GM12865 (cell line): ENCODE data around the gene DEGS1.
A peak's percentile ranks its signal among the peaks of the same experiment; 100 is the strongest.

Source experiments
- DNase-seq: peaks from one replicate; pipeline ENCODE4 v3.0.0; 2010; ENCODE audit warnings: low read depth
- H3K4me3 ChIP-seq: 2 replicates; pipeline ENCODE4 v1.5.1; 2011; ENCODE audit warnings: mild to moderate bottlenecking, low read depth, low read length, control low read depth
- CTCF ChIP-seq: IDR thresholded peaks from 2 replicates; pipeline ENCODE4 v1.5.1; 2011; ENCODE audit warnings: low read length, control low read depth, low read depth, inconsistent platforms; ENCODE audit not compliant: insufficient read depth; ENCODE audit errors: missing control alignments

DEGS1 gene

GRCh38 chr1:224169718-224170270 lies 13.2 kb upstream of the DEGS1 start:
- no peak for TF ChIP-seq CTCF
- H3K4me3 ChIP-seq, result no peak overlapping the region; the same call in 1 of the 2 replicates
- DNase-seq, result no peak

GRCh38 chr1:224170343-224170742 lies 12.7 kb upstream of the DEGS1 start:
- no peak for TF ChIP-seq CTCF
- no peak overlapping the region for H3K4me3 ChIP-seq

DNA sequence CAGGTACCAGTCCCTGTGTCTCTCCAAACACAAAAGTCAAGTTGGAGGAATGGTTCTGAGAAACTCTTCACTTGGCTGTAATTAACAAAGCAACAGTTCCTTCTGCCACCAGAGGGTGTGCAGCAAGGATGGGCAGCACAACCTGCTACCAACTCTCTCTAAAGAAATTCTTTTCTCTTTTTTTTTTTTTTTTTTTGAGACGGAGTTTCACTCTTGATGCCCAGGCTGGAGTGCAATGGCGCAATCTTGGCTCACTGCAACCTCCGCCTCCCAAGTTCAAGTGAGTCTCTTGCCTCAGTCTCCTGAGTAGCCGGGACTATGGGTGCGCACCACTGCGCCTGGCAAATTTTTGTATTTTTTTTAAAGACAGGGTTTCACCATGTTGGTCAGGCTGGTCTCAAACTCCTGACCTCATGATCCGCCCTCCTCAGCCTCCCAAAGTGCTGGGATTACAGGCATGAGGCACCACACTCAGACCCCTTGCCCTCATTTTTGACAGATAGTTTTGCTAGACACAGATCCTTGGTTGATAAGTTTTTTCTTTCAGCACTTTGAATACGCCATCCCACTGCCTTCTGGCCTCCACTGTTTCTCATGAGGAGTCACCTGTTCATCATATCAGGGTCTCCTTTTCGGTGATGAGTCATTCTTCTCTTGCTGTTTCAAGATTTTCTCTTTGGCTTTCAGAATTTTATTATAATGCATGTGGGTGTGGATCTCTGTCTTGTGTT lies 12.1 kb upstream of the DEGS1 start:
- H3K4me3 ChIP-seq, result no peak overlapping the region
- peak; percentile 44 for DNase-seq
- peak; percentile 20 for TF ChIP-seq CTCF

More at GRCh38 chr1:224170343-224170742, 12.7 kb upstream of the DEGS1 start:
- no peak for DNase-seq

DNA sequence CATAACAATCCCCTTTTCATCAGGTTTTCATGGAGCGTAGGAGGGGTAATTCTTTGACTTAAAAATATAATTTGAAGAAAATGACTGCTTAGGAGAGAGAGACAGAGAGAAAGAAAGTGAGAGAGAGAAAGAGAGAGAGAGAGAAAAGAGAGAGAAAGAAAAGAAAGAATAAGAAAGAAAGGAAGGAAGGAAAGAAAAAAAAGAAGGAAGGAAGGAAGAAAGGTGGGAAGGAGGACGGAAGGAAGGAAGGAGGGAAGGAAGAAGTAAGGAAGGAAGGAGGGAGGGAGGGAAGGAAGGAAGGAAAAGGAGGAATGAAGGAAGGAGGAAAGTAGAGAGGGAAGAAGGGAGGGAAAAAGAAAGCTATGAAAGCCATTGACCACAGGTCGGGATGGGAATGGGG lies 10.8 kb upstream of the DEGS1 start:
- H3K4me3 ChIP-seq, result no peak overlapping the region
- TF ChIP-seq CTCF, result no peak
- no peak for DNase-seq

GRCh38 chr1:224173523-224173922 lies 9.5 kb upstream of the DEGS1 start:
- no peak overlapping the region for H3K4me3 ChIP-seq
- DNase-seq, result no peak
- no peak for TF ChIP-seq CTCF

DNA sequence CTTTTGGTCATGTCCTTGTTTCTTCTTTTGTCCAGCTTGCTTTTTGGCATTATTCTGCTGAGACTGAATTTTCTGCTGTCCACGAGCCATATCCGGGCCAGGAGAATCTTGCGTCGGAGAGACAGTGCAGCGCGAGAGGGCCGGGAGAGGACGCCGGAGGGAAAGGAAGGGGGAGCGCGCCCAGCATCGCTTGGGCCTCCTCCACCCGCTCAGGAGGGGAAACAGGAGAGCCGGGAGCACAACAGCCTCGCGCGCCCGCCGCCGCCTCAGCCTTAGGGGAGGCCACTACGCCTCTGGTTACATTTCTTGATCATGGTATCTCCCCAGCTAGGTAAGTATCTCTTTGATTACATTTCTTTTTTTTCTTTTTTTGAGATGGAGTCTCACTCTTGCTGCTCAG lies 7.4 kb upstream of the DEGS1 start:
- H3K4me3 ChIP-seq, result no peak overlapping the region
- no peak for DNase-seq
- TF ChIP-seq CTCF, result no peak

GRCh38 chr1:224177356-224177999 lies 5.6 kb upstream of the DEGS1 start:
- no peak for TF ChIP-seq CTCF
- no peak for DNase-seq
- no peak overlapping the region for H3K4me3 ChIP-seq
